ENCODE data around the gene DDX20. TPM values are rescaled to one million over a fixed set of nuclear protein-coding genes. Genes with fewer than 3 reads are reported as not detected.

DDX20 gene
- total RNA-seq, 1 experiment from 2014 or later, result 8.4 TPM

- Histone ChIP-seq H3F3A (ENCODE audit: insufficient read depth, low read depth) (no peaks in the 10 kb centered on the region), H2AFZ (no peak overlapping the region), H4K20me1 (ENCODE audit: insufficient read depth) (no peaks in the 10 kb centered on the region), H3K27ac (no peak overlapping the region), H3K27me3 (ENCODE audit: insufficient read depth, low read depth) (peaks cover 27% of the 10 kb centered on the region; the same call in 1 of the 2 replicates), H3K4me3 (no peak overlapping the region), H3K4me2 (no peak overlapping the region), H3K4me1 (replicated peaks; ENCODE audit: insufficient read depth) (no peaks in the 10 kb centered on the region), H3K36me3 (ENCODE audit: low read depth) (no peaks in the 10 kb centered on the region), H3K9me2 (ENCODE audit: insufficient read depth) (no peaks in the 10 kb centered on the region), H3K79me2 (ENCODE audit: low read depth) (no peaks in the 10 kb centered on the region), H3K9me3 (ENCODE audit: insufficient read depth, low read depth) (no peaks in the 10 kb centered on the region)
- intact Hi-C loops (cut with micrococcal nuclease; ENCODE audit: unreplicated experiment), result no loop called here
- no TSS peak for BruUV-seq (replicated peaks)
- CTCF ChIA-PET, result interaction anchor here (0.6 to 1.2 kb wide), 3 partner anchors 32 to 1538 kb away, joined by 4 to 11 read pairs (median 6); no protein-coding TSS in a partner anchor
- DNase-seq, result no peak
- POLR2A ChIA-PET (ENCODE audit: unreplicated experiment), result no interaction called here
- TF ChIP-seq CTCF (conservative IDR thresholded peaks at IDR 0.05) (no peak), EZH2 (IDR thresholded peaks at IDR 0.05; ENCODE audit: low read depth) (no peak)
These were observed 9.1 kb upstream of the DDX20 start for GRCh38 chr1:111746614-111746999.

DNA sequence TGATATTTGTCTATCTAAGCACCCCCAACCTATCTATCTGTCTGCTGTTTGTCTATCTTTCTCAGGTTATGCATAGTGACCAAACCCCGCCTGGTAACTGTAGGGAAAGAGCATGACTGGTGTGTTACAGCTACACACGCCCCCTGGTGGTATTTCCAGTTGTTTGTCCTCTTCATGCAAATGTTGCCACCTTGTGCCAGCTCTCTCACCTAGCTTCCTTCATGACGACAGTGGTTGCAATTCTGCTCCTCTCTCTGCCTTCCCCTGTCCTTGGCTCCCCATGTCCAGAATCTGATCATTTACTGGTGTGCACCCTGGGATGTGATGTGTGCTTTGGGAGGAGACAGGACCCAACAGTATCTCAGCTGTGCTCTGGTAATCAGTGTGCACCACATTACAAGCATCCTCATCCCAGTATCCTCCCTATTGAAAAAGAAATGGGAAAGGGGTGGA lies 8.4 kb upstream of the DDX20 start:
- intact Hi-C loops (cut with micrococcal nuclease; ENCODE audit: unreplicated experiment), result loop anchor here (1.0 kb wide), 1 partner anchor 32 kb away; no protein-coding TSS in a partner anchor
- H4K20me1 ChIP-seq (ENCODE audit: insufficient read depth), result no peaks in the 10 kb centered on the region
- H3K4me3 ChIP-seq, result no peak overlapping the region
- no peaks in the 10 kb centered on the region for H3K9me3 ChIP-seq (ENCODE audit: insufficient read depth, low read depth)
- peak; percentile 85 for TF ChIP-seq CTCF (conservative IDR thresholded peaks at IDR 0.05)
- no peak for TF ChIP-seq EZH2 (IDR thresholded peaks at IDR 0.05; ENCODE audit: low read depth)
- no peaks in the 10 kb centered on the region for H3K9me2 ChIP-seq (ENCODE audit: insufficient read depth)
- CTCF ChIA-PET, result interaction anchor here (0.6 to 1.2 kb wide), 4 partner anchors 32 to 1539 kb away, joined by 3 to 11 read pairs (median 5); no protein-coding TSS in a partner anchor
- H3F3A ChIP-seq (ENCODE audit: insufficient read depth, low read depth), result no peaks in the 10 kb centered on the region
- no peaks in the 10 kb centered on the region for H3K4me1 ChIP-seq (replicated peaks; ENCODE audit: insufficient read depth)
- no peak overlapping the region for H2AFZ ChIP-seq
- H3K4me2 ChIP-seq, result no peak overlapping the region
- peak; percentile 44 to 75 for DNase-seq
- H3K27me3 ChIP-seq (ENCODE audit: insufficient read depth, low read depth), result peaks cover 27% of the 10 kb centered on the region; the same call in 1 of the 2 replicates
- H3K36me3 ChIP-seq (ENCODE audit: low read depth), result no peaks in the 10 kb centered on the region
- POLR2A ChIA-PET (ENCODE audit: unreplicated experiment), result interaction anchor here (0.7 kb wide), 1 partner anchor 10 kb away, joined by 3 read pairs; no protein-coding TSS in a partner anchor
- no peak overlapping the region for H3K27ac ChIP-seq
- no TSS peak for BruUV-seq (replicated peaks)
- H3K79me2 ChIP-seq (ENCODE audit: low read depth), result no peaks in the 10 kb centered on the region

GRCh38 chr1:111747947-111748346 lies 7.8 kb upstream of the DDX20 start:
- no peaks in the 10 kb centered on the region for H3K79me2 ChIP-seq (ENCODE audit: low read depth)
- no peaks in the 10 kb centered on the region for H3K4me1 ChIP-seq (replicated peaks; ENCODE audit: insufficient read depth)
- H3F3A ChIP-seq (ENCODE audit: insufficient read depth, low read depth), result no peaks in the 10 kb centered on the region
- no peak overlapping the region for H3K4me2 ChIP-seq
- no peaks in the 10 kb centered on the region for H3K36me3 ChIP-seq (ENCODE audit: low read depth)
- intact Hi-C loops (cut with micrococcal nuclease; ENCODE audit: unreplicated experiment), result loop anchor here (1.0 kb wide), 1 partner anchor 33 kb away; no protein-coding TSS in a partner anchor
- peaks cover 22% of the 10 kb centered on the region; the same call in 1 of the 2 replicates for H3K27me3 ChIP-seq (ENCODE audit: insufficient read depth, low read depth)
- no peak for TF ChIP-seq EZH2 (IDR thresholded peaks at IDR 0.05; ENCODE audit: low read depth)
- no peak for TF ChIP-seq CTCF (conservative IDR thresholded peaks at IDR 0.05)
- no peaks in the 10 kb centered on the region for H3K9me3 ChIP-seq (ENCODE audit: insufficient read depth, low read depth)
- no peak overlapping the region for H3K27ac ChIP-seq
- DNase-seq, result no peak
- POLR2A ChIA-PET (ENCODE audit: unreplicated experiment), result interaction anchor here (0.7 kb wide), 1 partner anchor 11 kb away, joined by 3 read pairs; no protein-coding TSS in a partner anchor
- no peak overlapping the region for H3K4me3 ChIP-seq
- no peaks in the 10 kb centered on the region for H4K20me1 ChIP-seq (ENCODE audit: insufficient read depth)
- H3K9me2 ChIP-seq (ENCODE audit: insufficient read depth), result no peaks in the 10 kb centered on the region
- BruUV-seq (replicated peaks), result no TSS peak
- no peak overlapping the region for H2AFZ ChIP-seq
- CTCF ChIA-PET, result interaction anchor here (0.6 to 1.2 kb wide), 4 partner anchors 33 to 841 kb away, joined by 3 to 11 read pairs (median 4); no protein-coding TSS in a partner anchor

Data from PC-9 (cell line).